AG10803 (cell line): ENCODE data around the gene GOLGA1.
"Not testable (repeated sequence)": the region's sequence is repeated elsewhere in the genome, so short reads cannot be mapped to it uniquely, and the experiment has no call there.

Experiments
- DNase-seq: peaks from one replicate; pipeline ENCODE4 v3.0.0; 2010; ENCODE audit warnings: low read depth
- H3K4me3 ChIP-seq: 2 replicates; pipeline ENCODE4 v1.5.1; 2011; ENCODE audit warnings: mild to moderate bottlenecking, low read length, control low read depth
- TF ChIP-seq, protein P1 (sequence below): conservative IDR thresholded peaks from 2 replicates; pipeline ENCODE4 v1.5.1; 2011; ENCODE audit warnings: mild to moderate bottlenecking, low read length, control low read depth, inconsistent platforms

The GOLGA1 gene

DNA sequence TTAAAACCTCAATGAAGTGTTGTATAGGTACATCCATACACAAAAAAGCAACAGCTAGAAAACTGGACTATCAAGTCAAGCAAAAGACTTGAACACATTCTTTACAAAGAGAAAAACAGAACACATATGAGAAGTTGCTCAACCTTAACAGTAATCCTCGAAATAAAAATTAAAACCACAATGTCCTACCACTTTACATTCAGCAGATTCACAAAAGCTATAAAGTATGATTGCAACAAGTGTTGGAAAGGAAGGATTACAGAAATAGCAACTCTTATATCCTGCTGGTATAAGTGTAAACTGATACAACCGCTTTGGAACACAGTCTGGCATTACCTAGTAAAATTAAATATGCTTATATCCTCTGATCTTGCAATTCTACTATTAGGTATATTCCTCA is 28.5 kb upstream of the GOLGA1 start:
- H3K4me3 ChIP-seq, result no peak overlapping the region
- TF ChIP-seq, protein P1, sequence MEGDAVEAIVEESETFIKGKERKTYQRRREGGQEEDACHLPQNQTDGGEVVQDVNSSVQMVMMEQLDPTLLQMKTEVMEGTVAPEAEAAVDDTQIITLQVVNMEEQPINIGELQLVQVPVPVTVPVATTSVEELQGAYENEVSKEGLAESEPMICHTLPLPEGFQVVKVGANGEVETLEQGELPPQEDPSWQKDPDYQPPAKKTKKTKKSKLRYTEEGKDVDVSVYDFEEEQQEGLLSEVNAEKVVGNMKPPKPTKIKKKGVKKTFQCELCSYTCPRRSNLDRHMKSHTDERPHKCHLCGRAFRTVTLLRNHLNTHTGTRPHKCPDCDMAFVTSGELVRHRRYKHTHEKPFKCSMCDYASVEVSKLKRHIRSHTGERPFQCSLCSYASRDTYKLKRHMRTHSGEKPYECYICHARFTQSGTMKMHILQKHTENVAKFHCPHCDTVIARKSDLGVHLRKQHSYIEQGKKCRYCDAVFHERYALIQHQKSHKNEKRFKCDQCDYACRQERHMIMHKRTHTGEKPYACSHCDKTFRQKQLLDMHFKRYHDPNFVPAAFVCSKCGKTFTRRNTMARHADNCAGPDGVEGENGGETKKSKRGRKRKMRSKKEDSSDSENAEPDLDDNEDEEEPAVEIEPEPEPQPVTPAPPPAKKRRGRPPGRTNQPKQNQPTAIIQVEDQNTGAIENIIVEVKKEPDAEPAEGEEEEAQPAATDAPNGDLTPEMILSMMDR, result no peak

DNA sequence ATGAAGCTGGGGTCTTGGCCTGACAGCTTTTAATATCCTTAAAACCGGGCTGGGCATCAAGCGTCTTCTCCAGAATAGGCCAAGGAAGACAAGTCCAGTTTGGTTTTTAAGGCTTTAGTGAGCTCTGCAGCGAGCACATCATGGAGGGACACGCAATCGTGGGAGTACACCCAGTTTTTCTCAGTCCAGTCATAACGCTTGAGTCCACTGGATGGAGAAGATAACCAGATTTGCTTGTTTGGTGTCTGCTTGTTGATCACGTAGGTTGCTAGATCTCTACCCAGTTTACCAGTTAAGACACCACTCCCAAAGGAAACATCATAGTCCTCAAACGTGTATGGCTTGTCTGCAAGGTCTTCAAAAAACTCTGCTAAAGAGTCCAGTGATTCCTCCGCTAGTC is 27.4 kb upstream of the GOLGA1 start:
- DNase-seq, result no peak
- TF ChIP-seq, protein P1, result no peak

More for the DNA sequence above, 28.5 kb upstream of the GOLGA1 start:
- peak; percentile 13 for DNase-seq

DNA sequence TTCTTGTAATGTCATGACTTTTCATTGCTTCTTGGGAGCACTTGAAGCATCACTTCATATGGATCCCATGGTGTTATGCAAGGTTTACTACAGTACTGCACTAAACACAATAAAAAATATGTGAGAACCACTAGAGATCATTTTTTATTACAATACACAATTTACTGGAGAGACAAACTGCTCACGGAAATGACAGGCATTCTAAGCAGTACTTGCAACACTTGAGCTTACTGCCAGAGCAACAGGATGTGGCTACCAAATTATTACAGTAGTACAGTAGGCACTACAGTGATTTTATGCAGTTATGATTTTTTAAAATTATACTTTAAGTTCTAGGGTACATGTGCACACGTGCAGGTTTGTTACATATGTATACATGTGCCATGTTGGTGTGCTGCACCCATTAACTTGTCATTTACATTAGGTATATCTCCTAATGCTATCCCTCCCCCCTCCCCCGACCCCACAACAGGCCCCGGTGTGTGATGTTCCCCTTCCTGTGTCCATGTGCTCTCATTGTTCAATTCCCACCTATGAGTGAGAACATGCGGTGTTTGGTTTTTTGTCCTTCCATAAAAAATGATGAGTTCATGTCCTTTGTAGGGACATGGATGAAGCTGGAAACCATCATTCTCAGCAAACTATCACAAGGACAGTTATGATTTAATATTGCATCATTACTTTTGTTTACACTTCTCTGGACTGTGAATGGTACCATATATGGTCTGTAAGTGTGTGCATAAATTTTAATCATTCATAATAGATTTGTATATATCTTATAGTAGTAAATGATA is 25.1 kb upstream of the GOLGA1 start:
- not testable (repeated sequence) for H3K4me3 ChIP-seq
- peak; percentile 80 for DNase-seq

More for the DNA sequence above, 27.4 kb upstream of the GOLGA1 start:
- H3K4me3 ChIP-seq, result no peak overlapping the region

DNA sequence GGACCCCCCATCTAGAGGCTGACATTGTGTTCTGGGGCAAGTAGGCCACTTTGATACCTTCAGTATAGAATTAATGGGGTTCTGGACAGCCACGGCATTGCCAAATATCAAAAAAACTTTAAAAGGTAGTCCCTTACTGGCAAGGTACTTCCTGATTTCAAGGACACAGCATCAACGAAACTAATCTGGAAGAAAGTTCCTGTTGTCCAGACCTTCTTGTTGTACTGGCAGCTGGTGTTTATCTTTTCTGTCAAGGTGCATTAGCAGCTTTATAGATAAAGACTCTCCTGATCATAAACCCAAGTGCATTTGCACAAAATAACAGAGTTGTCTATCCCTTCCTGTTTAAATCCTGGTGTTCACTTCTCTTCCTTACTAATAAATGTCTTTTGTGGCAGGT is 23.7 kb upstream of the GOLGA1 start:
- no peak overlapping the region for H3K4me3 ChIP-seq
- TF ChIP-seq, protein P1, result no peak
- no peak for DNase-seq

DNA sequence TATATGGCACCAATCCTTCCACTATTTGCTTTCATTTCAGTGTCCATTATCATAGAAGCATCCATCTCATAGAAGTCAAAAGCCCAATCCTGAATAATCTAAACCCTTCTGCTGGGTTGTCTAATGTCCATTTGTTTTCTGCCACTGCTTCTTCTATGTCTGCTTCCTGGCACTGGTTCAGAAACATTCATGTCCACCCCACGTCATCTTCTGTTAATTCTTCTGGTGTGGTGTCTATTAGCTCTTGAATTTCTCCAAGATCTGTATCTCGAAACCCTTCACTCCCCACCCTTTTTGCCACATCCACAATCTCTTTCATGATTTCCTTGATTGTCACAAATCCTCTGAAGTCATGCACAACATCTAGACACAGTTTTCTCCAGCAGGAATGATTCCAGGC is 23.2 kb upstream of the GOLGA1 start:
- peak; percentile 29 for DNase-seq
- no peak overlapping the region for H3K4me3 ChIP-seq
- TF ChIP-seq, protein P1, result no peak

DNA sequence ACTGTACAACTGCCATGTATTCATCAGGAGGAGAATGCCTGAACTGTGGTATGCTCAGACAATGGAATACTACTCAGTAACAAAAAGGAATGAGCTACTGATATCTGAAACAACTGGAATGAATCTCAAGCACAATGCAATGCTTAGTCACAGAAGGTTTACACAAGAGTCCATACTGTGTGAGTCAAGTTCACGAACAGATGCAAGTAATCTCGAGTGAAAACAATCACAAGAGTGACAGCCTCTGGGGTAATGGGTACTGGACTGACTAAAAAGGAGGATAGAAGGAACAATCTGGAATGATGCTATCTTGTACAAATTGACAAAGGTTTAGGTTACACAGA is 19.5 kb upstream of the GOLGA1 start:
- no peak overlapping the region for H3K4me3 ChIP-seq
- TF ChIP-seq, protein P1, result no peak
- no peak for DNase-seq

DNA sequence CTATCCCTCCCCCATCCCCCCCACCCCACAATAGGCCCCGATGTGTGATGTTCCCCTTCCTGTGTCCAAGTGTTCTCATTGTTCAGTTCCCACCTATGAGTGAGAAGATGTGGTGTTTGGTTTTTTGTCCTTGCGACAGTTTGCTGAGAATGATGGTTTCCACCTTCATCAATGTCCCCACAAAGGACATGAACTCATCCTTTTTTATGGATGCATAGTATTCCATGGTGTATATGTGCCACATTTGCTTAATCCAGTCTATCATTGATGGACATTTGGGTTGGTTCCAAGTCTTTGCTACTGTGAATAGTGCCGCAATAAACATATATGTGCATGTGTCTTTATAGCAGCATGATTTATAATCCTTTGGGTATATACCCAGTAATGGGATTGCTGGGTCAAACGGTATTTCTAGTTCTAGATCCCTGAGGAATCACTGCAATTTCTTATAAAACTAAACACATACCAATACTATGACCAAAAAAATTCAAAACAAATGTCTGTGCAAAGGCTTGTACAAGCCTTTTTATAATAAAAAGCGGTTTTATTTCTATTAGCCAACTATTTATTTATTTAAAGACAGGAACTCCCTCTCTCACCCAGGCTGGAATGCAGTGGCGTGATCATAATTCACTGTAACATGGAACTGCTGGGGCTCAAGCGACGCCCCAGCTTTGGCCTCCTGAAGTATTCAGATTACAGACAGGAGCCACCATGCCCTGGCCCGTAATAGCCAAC is 19.0 kb upstream of the GOLGA1 start:
- H3K4me3 ChIP-seq, result not testable (repeated sequence)
- DNase-seq, result peak; percentile 46

DNA sequence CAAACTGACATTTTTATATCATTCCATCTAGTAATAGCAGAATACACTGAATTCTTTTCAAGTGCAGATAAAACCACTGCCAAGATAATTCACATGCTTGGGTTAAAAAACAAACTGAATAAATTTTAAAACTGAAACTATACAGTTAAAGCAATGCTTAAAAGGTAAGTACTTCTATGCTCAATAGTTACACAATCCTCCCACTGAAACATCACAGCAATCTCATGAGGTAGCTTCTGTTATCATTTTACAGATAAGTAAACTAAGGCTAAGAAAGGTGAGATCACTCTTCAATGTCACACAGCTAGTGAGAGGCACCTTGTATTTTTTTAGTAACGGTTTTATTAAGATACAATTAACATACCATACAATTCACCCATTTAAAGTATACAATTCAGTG is 13.4 kb upstream of the GOLGA1 start:
- DNase-seq, result no peak
- TF ChIP-seq, protein P1, result no peak
- no peak overlapping the region for H3K4me3 ChIP-seq
